H1 (cell line): ENCODE data around the gene RNF187. TPM values are rescaled to one million over a fixed set of nuclear protein-coding genes. Genes with fewer than 3 reads are reported as not detected.

Source experiments
- CTCF ChIA-PET: fragments of 300-600 bp; sonication (Branson Sonifier 250); formaldehyde crosslinking; loops from one replicate; lab custom pipeline; 2021; ENCODE audit not compliant: partially characterized antibody; lab: Charles Lee
- POLR2A ChIA-PET: fragments of 300-600 bp; sonication (Branson Sonifier 250); formaldehyde crosslinking; loops from one replicate; lab custom pipeline; 2021; ENCODE audit warnings: inconsistent platforms; ENCODE audit not compliant: partially characterized antibody; lab: Charles Lee
- DNase-seq, 2 experiments: peaks; one replicate each; pipeline versions ENCODE4 v3.0.0 to v3.0.0-alpha.2; 2010 to 2022; ENCODE audit warnings: low spot score in 2 of 2, low read depth in 1 of 2, mixed read lengths in 1 of 2
- FAIRE-seq: peaks from 2 replicates; lab custom pipeline; 2011; peaks lifted over from hg19 to GRCh38; lab: Jason Lieb, UNC
- H2AFZ ChIP-seq: 2 replicates; pipeline ENCODE4 v1.8.1; 2012; ENCODE audit warnings: low read length, inconsistent platforms
- H2AK5ac ChIP-seq: 2 replicates; pipeline ENCODE4 v1.6.1; 2013; ENCODE audit warnings: low read depth, low read length
- H2BK120ac ChIP-seq: replicated peaks from 2 replicates; pipeline ENCODE3; 2013; ENCODE audit warnings: low read depth, low read length, inconsistent platforms
- H2BK12ac ChIP-seq: 2 replicates; pipeline ENCODE4 v1.6.1; 2013; ENCODE audit warnings: low read depth, low read length
- H2BK15ac ChIP-seq: 2 replicates; pipeline ENCODE4 v1.6.1; 2013; ENCODE audit warnings: low read length
- H2BK20ac ChIP-seq: 2 replicates; pipeline ENCODE4 v1.6.1; 2013; ENCODE audit warnings: low read length
- H2BK5ac ChIP-seq: 2 replicates; pipeline ENCODE4 v1.6.1; 2013; ENCODE audit warnings: low read depth, low read length
- H3K14ac ChIP-seq: 2 replicates; pipeline ENCODE4 v1.6.1; 2013; ENCODE audit warnings: inconsistent platforms; ENCODE audit not compliant: insufficient read length
- H3K18ac ChIP-seq: 2 replicates; pipeline ENCODE4 v1.6.1; 2013; ENCODE audit warnings: low read length; ENCODE audit errors: extremely low read depth
- H3K23ac ChIP-seq: 2 replicates; pipeline ENCODE4 v1.6.1; 2013; ENCODE audit warnings: inconsistent platforms; ENCODE audit not compliant: insufficient read length
- H3K23me2 ChIP-seq: 2 replicates; pipeline ENCODE4 v1.6.1; 2013; ENCODE audit warnings: low read depth, low read length
- H3K27ac ChIP-seq: 2 replicates; pipeline ENCODE4 v1.6.1; 2011; ENCODE audit warnings: low read depth, low read length, inconsistent platforms
- H3K27me3 ChIP-seq, 4 experiments: replicated peaks in 1 of 4; 1 replicate in 1 of 4; 2 replicates in 3 of 4; pipeline versions ENCODE4 v1.6.1 to v1.8.1; 2011 to 2013; ENCODE audit warnings: low read length in 3 of 4, mild to moderate bottlenecking in 3 of 4, inconsistent platforms in 2 of 4, mixed read lengths in 2 of 4, moderate library complexity in 1 of 4; ENCODE audit not compliant: control insufficient read depth in 3 of 4, insufficient read depth in 3 of 4; ENCODE audit errors: extremely low read depth in 1 of 4
- H3K36me3 ChIP-seq, 4 experiments: 2 replicates each; pipeline versions ENCODE4 v1.6.1 to v1.8.1; 2011 to 2013; ENCODE audit warnings: mild to moderate bottlenecking in 4 of 4, low read length in 3 of 4, moderate library complexity in 2 of 4, control low read depth in 1 of 4, inconsistent platforms in 1 of 4; ENCODE audit not compliant: insufficient read depth in 4 of 4, control insufficient read depth in 2 of 4
- H3K4ac ChIP-seq: replicated peaks from 2 replicates; pipeline ENCODE3; 2013; ENCODE audit warnings: low read length, low read depth, mixed read lengths, inconsistent platforms; ENCODE audit not compliant: insufficient read length
- H3K4me1 ChIP-seq, 4 experiments: replicated peaks in 1 of 4; 1 replicate in 1 of 4; 2 replicates in 3 of 4; pipeline versions ENCODE4 v1.6.1 to v1.8.1; 2011 to 2013; ENCODE audit warnings: low read length in 3 of 4, inconsistent platforms in 2 of 4, mixed read lengths in 1 of 4; ENCODE audit not compliant: insufficient read depth in 4 of 4, control insufficient read depth in 3 of 4
- H3K4me2 ChIP-seq, 2 experiments: 2 replicates each; pipeline versions ENCODE4 v1.6.1 to v1.8.1; 2011 to 2013; ENCODE audit warnings: low read depth in 2 of 2, low read length in 2 of 2, control low read depth in 1 of 2, inconsistent platforms in 1 of 2, mild to moderate bottlenecking in 1 of 2; ENCODE audit not compliant: insufficient read depth in 1 of 2
- H3K4me3 ChIP-seq, 4 experiments: fragments of 200-600, 300-600 bp in 1 of 4; sonication (generic), shearing (Covaris generic), sonication (Bioruptor Twin) in 1 of 4; 2 replicates each; pipeline versions ENCODE4 v1.5.1 to v1.8.1; 2011 to 2016; ENCODE audit warnings: low read length in 4 of 4, low read depth in 3 of 4, control low read depth in 2 of 4, inconsistent platforms in 2 of 4, mild to moderate bottlenecking in 2 of 4, mixed read lengths in 1 of 4, moderate library complexity in 1 of 4; ENCODE audit not compliant: insufficient read depth in 2 of 4; ENCODE audit errors: extremely low read depth in 1 of 4
- H3K56ac ChIP-seq: replicated peaks from 2 replicates; pipeline ENCODE3; 2013; ENCODE audit warnings: low read depth, mild to moderate bottlenecking, mixed read lengths, low read length, inconsistent platforms; ENCODE audit not compliant: insufficient read length
- H3K79me1 ChIP-seq: 2 replicates; pipeline ENCODE4 v1.6.1; 2013; ENCODE audit warnings: low read depth, low read length, control low read depth
- H3K79me2 ChIP-seq, 2 experiments: 2 replicates each; pipeline versions ENCODE4 v1.6.1 to v1.8.1; 2012 to 2013; ENCODE audit warnings: low read length in 2 of 2, mild to moderate bottlenecking in 2 of 2, inconsistent platforms in 1 of 2; ENCODE audit not compliant: insufficient read depth in 2 of 2, control insufficient read depth in 1 of 2
- H3K9ac ChIP-seq, 4 experiments: replicated peaks in 1 of 4; 1 replicate in 1 of 4; 2 replicates in 3 of 4; pipeline versions ENCODE4 v1.6.1 to v1.8.1; 2011 to 2013; ENCODE audit warnings: low read depth in 3 of 4, low read length in 3 of 4, control low read depth in 2 of 4, mild to moderate bottlenecking in 2 of 4, moderate library complexity in 2 of 4, inconsistent platforms in 1 of 4; ENCODE audit errors: extremely low read depth in 1 of 4
- H3K9me3 ChIP-seq, 2 experiments: 2 replicates each; pipeline versions ENCODE4 v1.6.1 to v1.8.1; 2012 to 2013; ENCODE audit warnings: mild to moderate bottlenecking in 2 of 2, moderate library complexity in 2 of 2, control low read depth in 1 of 2, inconsistent platforms in 1 of 2, low read depth in 1 of 2, low read length in 1 of 2, mixed read lengths in 1 of 2; ENCODE audit not compliant: insufficient read depth in 2 of 2
- H4K20me1 ChIP-seq, 2 experiments: replicated peaks in 1 of 2; 2 replicates each; pipeline versions ENCODE3 to v1.8.1; 2011 to 2013; ENCODE audit warnings: inconsistent platforms in 2 of 2, low read length in 2 of 2, mild to moderate bottlenecking in 1 of 2; ENCODE audit not compliant: insufficient read depth in 2 of 2, control insufficient read depth in 1 of 2
- H4K5ac ChIP-seq: 2 replicates; pipeline ENCODE4 v1.6.1; 2013; ENCODE audit warnings: low read length, low read depth, mixed read lengths, inconsistent platforms; ENCODE audit not compliant: insufficient read length
- H4K8ac ChIP-seq: 2 replicates; pipeline ENCODE4 v1.8.0; 2013; ENCODE audit warnings: mild to moderate bottlenecking, moderate library complexity, low read length, inconsistent platforms; ENCODE audit not compliant: insufficient read depth; ENCODE audit errors: extremely low read depth
- H4K91ac ChIP-seq: replicated peaks from 2 replicates; pipeline ENCODE3; 2013; ENCODE audit warnings: low read length, mixed read lengths, inconsistent platforms; ENCODE audit not compliant: insufficient read length
- ATF2 ChIP-seq: IDR thresholded peaks from 2 replicates; pipeline ENCODE4 v1.6.1; 2012; ENCODE audit warnings: low read length, inconsistent platforms
- BCL11A ChIP-seq, 2 experiments: IDR thresholded peaks; one replicate each; pipeline ENCODE4 v1.6.1; 2011; ENCODE audit warnings: low read depth in 2 of 2, low read length in 2 of 2, mild to moderate bottlenecking in 2 of 2
- GABPA ChIP-seq: IDR thresholded peaks from 2 replicates; pipeline ENCODE4 v1.6.1; 2011; ENCODE audit warnings: mild to moderate bottlenecking, low read length, moderate library complexity, borderline replicate concordance; ENCODE audit not compliant: insufficient read depth
- JUND ChIP-seq: IDR thresholded peaks from 2 replicates; pipeline ENCODE4 v1.6.1; 2011; ENCODE audit warnings: mild to moderate bottlenecking, improper control_type of control experiment, low read length
- KDM5A ChIP-seq: fragments of 200-600 bp; IDR thresholded peaks from 2 replicates; pipeline ENCODE4 v1.7.1; 2012; ENCODE audit warnings: mild to moderate bottlenecking, low read length, inconsistent platforms, mixed read lengths
- POLR2AphosphoS5 ChIP-seq: IDR thresholded peaks from 2 replicates; pipeline ENCODE4 v1.6.1; 2011; ENCODE audit warnings: low read depth, low read length
- RAD21 ChIP-seq, 2 experiments: IDR thresholded peaks in 1 of 2; conservative IDR thresholded peaks in 1 of 2; 2 replicates each; pipeline ENCODE4 v1.6.1; 2011; ENCODE audit warnings: low read depth in 2 of 2, low read length in 2 of 2, improper control_type of control experiment in 1 of 2, inconsistent platforms in 1 of 2, mild to moderate bottlenecking in 1 of 2, moderate library complexity in 1 of 2
- RXRA ChIP-seq: IDR thresholded peaks from 2 replicates; pipeline ENCODE4 v1.6.1; 2011; ENCODE audit warnings: low read depth, mild to moderate bottlenecking, low read length, moderate library complexity; ENCODE audit not compliant: insufficient read depth
- SRF ChIP-seq: IDR thresholded peaks from 2 replicates; pipeline ENCODE4 v1.6.1; 2011; ENCODE audit warnings: mild to moderate bottlenecking, low read depth, low read length, moderate library complexity
- TAF1 ChIP-seq: IDR thresholded peaks from 2 replicates; pipeline ENCODE4 v1.6.1; 2011; ENCODE audit warnings: mild to moderate bottlenecking, low read depth, low read length
- WGBS, 2 experiments: shearing (Covaris generic) in 1 of 2; methylation state at CpG; one replicate each; pipeline versions ENCODE4 v1.1.6 to v1.1.7; 2013 to 2015; ENCODE audit warnings: low lambda C conversion rate in 2 of 2, mixed read lengths in 2 of 2, inconsistent platforms in 1 of 2, low coverage in 1 of 2, missing lambda C conversion rate in 1 of 2; ENCODE audit not compliant: insufficient replicate concordance in 2 of 2, insufficient coverage in 1 of 2, insufficient read length in 1 of 2; ENCODE audit errors: extremely low coverage in 1 of 2, missing lambda C conversion rate in 1 of 2; 5-methylcytosine and 5-hydroxymethylcytosine counted together
- polyA plus RNA-seq, 7 experiments: library from polyadenylated mRNA; depleted of rRNA in 3 of 7; stranded (reverse) in 5 of 7; unstranded in 2 of 7; fragments of >200 nt in 5 of 7; fragments of 200-250 nt in 2 of 7; gene quantifications; 1 replicate in 5 of 7; 2 replicates in 1 of 7; 4 replicates in 1 of 7; pipeline versions ENCODE4 v1.2.1 to v1.2.3, GENCODE V29; 2011 to 2013; ENCODE audit warnings: missing spikeins in 2 of 7, mixed read lengths in 2 of 7
- total RNA-seq: library from RNA; stranded (reverse); fragmentation: NEBNext Ultra II Directional; extraction: Animal tissue kit (Norgen Biotek cat#: 25700); gene quantifications from 2 replicates; pipeline ENCODE4 v1.2.1, GENCODE V29; 2021
- TF ChIP-seq, protein P1 (sequence below): IDR thresholded peaks from 2 replicates; pipeline ENCODE4 v1.6.1; 2012; ENCODE audit warnings: inconsistent platforms

RNF187 gene
- total and polyA plus RNA-seq, 2 of the 8 experiments (the other 6 are each of a cell fraction or from before 2014, with no cell fraction given), result 47.0 to 113 TPM

GRCh38 chr1:228438266-228438665 lies 48.9 kb upstream of the RNF187 start:
- Histone ChIP-seq H3K14ac (no peak overlapping the region), H3K9me3 (no peaks in the 10 kb centered on the region), H3K4me2 (no peak overlapping the region), H2BK5ac (no peak overlapping the region), H2BK20ac (no peak overlapping the region), H3K18ac (no peak overlapping the region), H4K91ac (no peak overlapping the region), H2BK120ac (no peak overlapping the region), H3K9ac (no peak overlapping the region), H3K36me3 (no peaks in the 10 kb centered on the region), H3K56ac (no peak overlapping the region), H3K4me3 (no peak overlapping the region), H2AK5ac (no peak overlapping the region), H3K79me1 (no peaks in the 10 kb centered on the region), H3K79me2 (no peaks in the 10 kb centered on the region), H3K4ac (no peak overlapping the region), H3K27ac (no peak overlapping the region), H2BK12ac (no peak overlapping the region), H4K20me1 (no peaks in the 10 kb centered on the region), H2AFZ (no peak overlapping the region), H4K8ac (no peak overlapping the region), H3K27me3 (peaks cover 14 to 62% (median 36%) of the 10 kb centered on the region in 4 experiments), H3K4me1 (no peaks in the 10 kb centered on the region), H3K23me2 (no peaks in the 10 kb centered on the region), H2BK15ac (no peak overlapping the region), H4K5ac (no peak overlapping the region), H3K23ac (no peak overlapping the region)
- ChIA-PET CTCF (interaction anchor here (3.9 kb wide), 1 partner anchor 15 kb away, joined by 17 read pairs; a partner anchor contains a TSS), POLR2A (interaction anchor here (1.3 kb wide), 1 partner anchor 19 kb away, joined by 4 read pairs; a partner anchor contains a TSS)
- TF ChIP-seq, protein P1, sequence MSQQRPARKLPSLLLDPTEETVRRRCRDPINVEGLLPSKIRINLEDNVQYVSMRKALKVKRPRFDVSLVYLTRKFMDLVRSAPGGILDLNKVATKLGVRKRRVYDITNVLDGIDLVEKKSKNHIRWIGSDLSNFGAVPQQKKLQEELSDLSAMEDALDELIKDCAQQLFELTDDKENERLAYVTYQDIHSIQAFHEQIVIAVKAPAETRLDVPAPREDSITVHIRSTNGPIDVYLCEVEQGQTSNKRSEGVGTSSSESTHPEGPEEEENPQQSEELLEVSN, result no peak
- no peak for TF ChIP-seq JUND
- no peak for TF ChIP-seq TAF1
- no peak for TF ChIP-seq POLR2AphosphoS5
- no peak for TF ChIP-seq RAD21 (IDR thresholded peaks at IDR 0.05 in 1 of 2, conservative IDR thresholded peaks at IDR 0.05 in 1 of 2; ENCODE audit: low read depth in 2 of 2, low read length in 2 of 2)
- no peak for TF ChIP-seq RXRA
- TF ChIP-seq ATF2, result no peak
- TF ChIP-seq GABPA, result no peak
- TF ChIP-seq KDM5A, result no peak
- no peak for TF ChIP-seq BCL11A (IDR thresholded peaks at IDR 0.05; ENCODE audit: low read depth in 2 of 2, low read length in 2 of 2)
- TF ChIP-seq SRF, result no peak
- WGBS, 2 experiments, result 25% methylated on average over 1 of the region's 1 CpG; no CpG with 5 or more reads in 1 of the 2 experiments
- FAIRE-seq, result no peak
- DNase-seq, result no peak
